ENCODE results near the gene WLS.

DNA sequence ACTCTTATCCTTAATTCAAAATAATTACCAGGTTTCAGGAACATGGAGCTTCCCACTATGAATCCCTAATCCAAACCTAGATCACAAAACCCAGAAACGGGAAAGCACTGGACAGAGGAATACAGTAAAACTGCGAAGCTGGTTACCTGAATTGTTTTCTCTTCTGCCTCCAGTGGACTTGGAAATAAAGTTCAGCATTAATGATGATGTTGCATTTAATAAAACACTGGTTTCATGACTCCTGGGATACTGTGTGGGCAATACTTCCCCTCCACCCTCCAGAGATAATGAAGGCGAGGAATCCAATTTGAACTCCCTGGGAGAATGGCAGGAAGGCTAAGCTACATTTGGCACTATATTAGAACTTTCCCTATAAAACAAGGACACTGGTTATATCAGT lies 65.1 kb downstream of the WLS start:
- TF ChIP-seq, protein P1, sequence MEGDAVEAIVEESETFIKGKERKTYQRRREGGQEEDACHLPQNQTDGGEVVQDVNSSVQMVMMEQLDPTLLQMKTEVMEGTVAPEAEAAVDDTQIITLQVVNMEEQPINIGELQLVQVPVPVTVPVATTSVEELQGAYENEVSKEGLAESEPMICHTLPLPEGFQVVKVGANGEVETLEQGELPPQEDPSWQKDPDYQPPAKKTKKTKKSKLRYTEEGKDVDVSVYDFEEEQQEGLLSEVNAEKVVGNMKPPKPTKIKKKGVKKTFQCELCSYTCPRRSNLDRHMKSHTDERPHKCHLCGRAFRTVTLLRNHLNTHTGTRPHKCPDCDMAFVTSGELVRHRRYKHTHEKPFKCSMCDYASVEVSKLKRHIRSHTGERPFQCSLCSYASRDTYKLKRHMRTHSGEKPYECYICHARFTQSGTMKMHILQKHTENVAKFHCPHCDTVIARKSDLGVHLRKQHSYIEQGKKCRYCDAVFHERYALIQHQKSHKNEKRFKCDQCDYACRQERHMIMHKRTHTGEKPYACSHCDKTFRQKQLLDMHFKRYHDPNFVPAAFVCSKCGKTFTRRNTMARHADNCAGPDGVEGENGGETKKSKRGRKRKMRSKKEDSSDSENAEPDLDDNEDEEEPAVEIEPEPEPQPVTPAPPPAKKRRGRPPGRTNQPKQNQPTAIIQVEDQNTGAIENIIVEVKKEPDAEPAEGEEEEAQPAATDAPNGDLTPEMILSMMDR (IDR thresholded peaks at IDR 0.05), result no peak
- no peak for TF ChIP-seq POLR2A (IDR thresholded peaks at IDR 0.05)

Data from lower leg skin (tissue), 3 donors.